HG02763 (cell line): ENCODE measurements around the gene CPM.

ENCODE experiments used
- ATAC-seq: cut with Tn5 transposase; IDR thresholded peaks from one replicate; pipeline ENCODE4 v1.9.1; 2021; ENCODE audit warnings: mild to moderate bottlenecking, moderate library complexity; ENCODE audit not compliant: unreplicated experiment

The CPM gene

DNA sequence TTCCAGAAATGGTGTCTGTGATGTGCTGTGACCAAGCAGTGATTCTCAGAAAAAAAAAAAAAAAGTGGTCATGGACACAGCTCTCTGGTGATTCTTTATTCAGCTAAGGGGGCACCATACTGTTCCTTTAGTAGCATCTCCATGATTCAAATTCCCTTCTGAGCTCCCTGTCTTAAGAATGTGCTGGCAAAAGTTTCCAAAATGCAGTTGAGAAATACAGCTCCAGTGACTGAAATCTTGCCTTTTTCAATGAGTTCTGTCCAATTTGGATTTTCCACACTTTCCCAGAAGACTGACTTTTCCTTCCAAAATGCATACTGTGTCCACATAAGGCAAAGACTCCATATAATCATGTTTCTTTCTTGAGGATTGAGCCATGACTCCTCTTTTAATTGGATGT, 24.3 kb upstream of the CPM start:
- no peak for ATAC-seq

DNA sequence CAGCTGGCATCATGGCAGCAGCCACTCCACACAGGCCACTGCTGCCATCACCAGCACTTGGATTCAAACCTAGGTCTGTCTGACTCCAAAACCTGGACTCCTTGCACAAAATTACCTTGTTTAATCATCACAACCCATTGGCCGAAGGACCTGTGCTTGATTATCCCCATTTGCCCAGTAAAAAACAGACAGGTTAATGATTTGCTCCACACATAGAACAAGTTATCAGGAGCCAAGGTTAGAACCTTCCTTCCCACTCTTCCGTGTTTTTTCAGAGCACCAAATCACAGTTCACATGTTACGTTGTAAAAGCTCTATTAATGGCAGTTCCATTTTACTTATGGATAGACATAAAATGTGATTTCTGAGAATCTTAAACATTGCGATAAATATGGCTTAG, 23.5 kb upstream of the CPM start:
- ATAC-seq = no peak

DNA sequence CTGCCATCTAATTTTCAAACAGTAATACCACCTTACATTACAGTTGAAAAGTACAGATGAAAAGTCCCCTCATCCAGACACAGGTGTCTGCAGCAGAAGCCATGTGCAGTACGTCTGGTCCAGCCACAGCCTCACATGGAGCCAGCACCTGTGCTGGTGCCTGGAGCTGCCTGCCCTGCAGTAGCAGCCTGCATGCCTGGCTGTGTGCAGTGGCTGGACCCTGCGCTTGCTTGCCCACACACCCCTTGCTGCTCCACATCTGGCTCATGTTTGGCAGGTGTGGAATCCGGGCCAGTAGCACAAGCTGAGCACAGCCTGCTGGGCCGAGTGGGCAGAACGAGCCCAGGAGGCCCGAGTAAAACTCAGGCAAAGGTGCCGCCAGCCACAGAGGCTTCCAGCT, 21.8 kb upstream of the CPM start:
- no peak for ATAC-seq

DNA sequence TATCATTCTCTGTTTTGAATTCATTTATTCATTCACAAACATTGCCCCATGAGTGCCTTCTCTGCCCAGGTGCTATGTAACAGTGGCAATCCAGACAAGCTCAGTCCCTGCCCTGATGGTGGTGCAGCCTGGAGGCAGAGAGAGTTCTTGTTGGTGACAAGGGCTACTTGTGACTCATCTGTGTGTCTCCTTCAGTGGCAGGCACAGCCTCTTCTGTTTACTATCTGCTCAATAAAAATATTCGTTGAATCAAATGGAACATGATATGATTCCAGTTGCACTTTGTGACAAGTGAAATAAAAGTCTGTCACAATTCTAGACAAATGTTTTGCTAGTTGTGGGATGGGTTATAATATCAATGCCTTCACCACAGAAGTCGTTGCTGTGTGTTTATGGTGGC, 20.6 kb upstream of the CPM start:
- no peak for ATAC-seq

DNA sequence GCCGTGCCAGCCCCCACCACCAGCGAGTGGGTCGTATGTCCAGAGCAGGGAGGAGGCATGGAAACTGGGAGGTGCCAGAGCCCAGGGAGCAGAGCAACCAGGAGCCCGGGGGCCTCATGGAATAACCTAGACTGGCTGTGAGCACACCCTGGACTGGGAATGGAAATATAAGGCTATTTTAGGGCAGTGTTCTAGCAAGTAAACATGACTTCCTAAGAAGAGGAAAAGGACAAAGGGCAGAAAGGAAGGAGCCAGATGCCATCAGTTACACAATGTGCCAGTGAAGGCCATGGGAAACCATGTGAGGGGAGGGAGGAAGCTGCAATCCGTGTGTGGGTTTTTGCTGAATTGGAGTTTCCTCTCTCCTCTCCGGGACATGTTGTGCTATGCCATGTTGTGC, 18.7 kb upstream of the CPM start:
- ATAC-seq = no peak

DNA sequence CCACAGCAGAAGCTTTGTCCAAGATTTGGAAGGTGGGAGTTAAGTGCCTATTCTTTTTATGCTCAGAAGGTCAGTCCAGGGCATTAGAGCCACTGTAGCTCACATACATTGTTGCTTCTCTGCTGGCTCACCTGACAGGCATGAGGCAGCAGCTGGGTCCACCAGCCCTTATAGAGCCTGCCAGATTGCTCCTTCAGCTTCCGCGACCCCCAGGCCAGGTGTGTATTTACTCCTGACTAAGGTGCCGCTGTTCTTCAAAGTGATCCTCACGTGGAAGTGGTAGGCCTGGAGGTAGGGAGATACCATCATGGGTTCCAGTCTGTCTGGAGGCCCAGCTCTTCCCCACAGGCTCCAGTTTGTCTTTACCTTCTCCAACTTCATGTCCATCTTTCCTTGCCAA, 17.5 kb upstream of the CPM start:
- ATAC-seq = no peak

DNA sequence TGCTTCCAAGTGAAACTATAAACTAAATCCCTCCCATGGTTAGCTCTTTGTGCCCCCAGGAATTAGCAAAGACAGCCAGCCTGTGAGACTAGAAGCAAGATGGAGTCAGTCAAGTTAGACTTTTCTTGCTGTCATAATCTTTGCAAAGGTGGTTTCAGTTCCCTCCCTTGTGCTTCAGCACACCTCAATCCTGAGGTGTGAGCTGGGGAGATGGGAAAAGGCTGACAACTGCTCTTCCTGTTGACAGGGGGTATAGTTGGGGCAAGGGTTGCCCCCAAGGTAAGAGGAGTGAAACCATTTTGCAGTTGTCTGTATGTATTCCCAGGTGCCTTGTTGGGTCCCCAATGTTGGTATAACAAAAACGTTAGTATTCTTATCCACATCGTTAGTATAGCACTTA, 12.3 kb upstream of the CPM start:
- ATAC-seq = no peak

DNA sequence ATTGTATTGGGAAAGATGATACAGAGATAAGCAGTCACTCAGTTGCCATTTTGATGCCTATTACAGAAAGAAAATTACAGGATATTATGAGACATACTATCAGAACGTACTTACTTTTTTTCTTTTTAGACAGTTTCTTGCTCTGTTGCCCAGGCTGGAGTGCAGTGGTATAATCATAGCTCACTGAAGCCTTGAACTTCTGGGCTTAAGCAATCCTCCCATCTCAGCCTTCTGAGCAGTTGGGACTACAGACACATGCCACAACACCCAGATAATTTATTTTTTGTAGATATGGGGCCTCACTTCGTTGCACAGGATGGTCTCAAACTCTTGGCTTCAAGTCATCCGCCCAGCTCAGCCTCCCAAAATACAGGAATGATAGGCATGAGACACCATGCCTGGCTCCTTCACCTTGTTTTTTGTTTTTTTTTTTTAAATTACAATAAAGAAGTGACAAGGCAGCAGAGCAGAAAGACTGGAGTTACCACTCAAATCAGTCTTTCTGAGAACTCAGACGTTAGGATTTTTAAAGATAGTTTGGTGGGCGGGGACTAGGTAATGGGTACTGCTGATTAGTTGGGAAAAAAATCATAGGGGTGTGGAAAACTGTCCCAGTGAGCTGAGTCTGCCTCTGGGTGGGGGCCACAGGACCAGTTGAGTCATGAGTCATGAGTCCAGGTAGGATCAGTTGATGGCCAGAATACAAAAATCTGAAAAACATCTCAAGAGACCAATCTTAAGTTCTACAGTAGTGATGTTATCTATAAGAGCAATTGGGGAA, 11.5 kb upstream of the CPM start:
- ATAC-seq = no peak

DNA sequence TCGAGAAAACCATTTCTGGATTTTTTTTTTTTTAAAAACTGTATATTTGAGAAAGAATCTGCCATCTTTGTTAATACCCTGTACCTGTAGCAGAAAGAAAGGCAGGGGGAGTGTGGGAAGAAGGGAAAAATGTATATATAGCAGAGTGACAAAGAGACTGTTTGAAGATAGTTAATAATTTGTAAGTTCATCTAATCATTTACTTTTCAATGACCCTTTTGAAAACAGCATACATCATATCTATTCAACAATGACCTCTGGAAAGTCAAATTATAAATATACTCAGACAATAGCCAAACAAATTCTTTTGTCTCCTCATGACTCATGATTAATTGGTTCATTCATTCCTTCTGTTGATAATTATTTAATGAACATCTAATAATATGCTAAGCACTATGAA, 10.9 kb upstream of the CPM start:
- no peak for ATAC-seq

DNA sequence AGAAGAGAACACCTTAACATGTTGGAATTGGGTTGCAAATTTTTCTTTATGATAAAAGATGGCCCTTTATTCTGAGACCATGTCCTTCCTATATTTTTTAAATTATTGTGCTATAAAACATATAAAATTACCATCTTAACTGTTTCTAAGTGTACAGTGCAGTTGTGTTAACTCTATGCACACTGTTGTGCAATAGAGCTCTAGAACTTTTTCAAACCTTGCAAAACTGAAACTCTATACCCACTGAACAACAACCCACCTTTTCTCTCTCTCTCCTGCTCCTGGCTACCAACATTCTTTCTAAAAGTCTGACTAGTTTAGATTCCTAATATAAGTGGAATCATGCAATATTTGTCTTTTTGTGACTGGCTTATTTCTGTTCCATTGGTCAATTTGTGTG, 7.8 kb upstream of the CPM start:
- no peak for ATAC-seq

DNA sequence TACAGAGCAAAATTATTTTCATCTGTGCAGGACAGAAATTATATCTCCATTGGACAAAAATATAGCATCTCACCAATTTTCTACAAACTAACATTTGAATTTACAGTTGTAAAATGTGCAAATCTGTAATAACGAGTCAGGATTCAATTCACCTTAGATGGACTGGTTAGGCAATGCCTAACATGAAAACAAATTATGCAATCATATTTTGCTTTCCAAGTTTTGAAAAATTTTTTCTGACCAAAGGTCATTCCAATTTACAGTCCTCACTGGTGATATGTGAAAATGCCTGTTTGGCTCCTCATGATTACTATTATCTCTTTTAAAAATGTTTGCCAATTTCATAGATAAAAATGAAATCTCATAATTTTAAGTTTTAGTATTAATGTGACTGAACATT, 6.5 kb upstream of the CPM start:
- ATAC-seq = no peak

DNA sequence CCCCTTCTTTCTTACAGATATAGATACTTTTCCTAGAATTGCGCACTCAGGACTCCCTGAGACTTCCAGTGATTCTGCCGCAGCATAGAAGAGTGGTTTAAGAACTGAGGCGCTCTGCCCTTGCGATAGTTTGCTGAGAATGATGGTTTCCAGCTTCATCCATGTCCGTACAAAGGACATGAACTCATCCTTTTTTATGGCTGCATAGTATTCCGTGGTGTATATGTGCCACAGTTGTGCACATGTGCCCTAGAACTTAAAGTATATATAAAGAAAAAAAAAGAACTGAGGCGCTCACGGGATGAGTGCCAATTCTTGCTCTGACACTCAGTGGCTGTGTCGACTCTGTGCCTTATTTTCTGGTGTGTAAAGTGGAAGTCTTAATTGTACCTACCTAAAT, 1.4 kb upstream of the CPM start:
- no peak for ATAC-seq

DNA sequence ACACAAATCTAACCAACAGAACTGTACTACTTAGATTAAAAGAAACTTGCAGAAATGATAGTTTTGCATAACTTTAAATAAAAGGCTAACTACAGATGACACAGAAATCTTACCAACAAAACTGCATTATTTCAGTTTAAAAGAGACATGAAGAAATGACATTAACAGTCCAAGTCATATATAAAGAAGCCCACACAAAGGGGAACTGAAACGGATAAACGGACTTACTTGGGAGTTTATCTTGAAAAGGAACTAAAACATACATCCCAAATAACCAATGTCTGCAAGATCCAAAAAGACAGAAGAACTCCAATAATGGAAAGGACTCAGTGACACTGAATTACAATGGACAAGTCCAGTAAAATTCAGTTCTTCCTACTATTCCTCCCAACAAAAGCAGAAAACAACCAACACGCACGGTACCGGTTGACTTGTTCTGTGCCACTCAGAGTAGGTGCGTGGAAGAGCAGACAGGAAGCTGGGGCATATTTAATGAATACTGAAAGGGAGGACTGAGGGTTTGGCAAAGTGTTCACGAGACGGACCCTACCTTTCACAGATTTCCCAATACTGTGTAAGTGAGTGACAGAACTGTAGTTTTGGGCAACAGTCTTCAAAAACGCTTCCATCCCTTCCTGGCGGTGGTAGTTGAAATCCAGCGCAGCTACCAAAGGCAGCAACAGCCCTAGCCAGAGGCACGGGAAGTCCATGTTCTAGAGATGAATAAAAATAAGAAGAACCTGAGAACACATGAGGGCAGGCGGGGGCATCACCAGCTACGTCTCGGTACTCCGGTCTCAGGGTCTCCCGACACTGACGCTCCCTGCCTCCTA, 627 bp downstream of the CPM start:
- ATAC-seq = peak; percentile 33

DNA sequence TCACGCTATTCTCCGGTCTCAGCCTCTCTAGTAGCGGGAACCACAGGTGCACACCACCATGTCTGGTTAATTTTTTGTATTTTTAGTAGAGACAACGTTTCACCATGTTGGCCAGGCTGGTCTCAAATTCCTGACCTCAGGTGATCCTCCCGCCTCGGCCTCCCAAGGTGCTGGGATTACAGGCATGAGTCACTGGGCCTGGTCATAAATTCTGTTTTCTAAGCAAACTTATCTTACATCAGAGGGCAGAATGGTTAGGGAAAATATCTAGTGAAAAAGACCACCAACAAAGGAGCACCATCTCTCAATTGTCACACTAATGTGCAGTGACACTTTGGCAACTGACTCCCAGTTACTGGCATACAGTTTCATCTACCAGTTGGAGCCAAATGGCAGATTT, 2.8 kb downstream of the CPM start:
- no peak for ATAC-seq

DNA sequence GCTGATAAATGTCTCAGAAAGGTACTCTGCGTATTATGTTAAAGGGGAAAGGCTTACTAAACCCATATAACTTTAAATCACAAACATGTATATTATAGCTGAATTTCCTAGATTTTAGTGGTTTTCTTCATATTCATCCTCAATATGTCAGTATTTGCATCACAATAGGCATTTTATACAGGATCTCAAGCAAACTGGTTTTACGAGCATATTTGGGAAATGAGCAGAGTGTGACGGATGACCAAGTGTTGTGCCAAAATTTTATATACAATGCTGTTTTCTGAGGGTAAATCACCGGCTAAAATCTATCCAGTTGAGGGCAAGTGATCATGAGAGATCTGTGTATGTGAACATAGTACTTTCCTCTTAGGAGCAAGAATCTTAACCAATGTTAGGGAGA, 8.4 kb downstream of the CPM start:
- ATAC-seq = no peak

DNA sequence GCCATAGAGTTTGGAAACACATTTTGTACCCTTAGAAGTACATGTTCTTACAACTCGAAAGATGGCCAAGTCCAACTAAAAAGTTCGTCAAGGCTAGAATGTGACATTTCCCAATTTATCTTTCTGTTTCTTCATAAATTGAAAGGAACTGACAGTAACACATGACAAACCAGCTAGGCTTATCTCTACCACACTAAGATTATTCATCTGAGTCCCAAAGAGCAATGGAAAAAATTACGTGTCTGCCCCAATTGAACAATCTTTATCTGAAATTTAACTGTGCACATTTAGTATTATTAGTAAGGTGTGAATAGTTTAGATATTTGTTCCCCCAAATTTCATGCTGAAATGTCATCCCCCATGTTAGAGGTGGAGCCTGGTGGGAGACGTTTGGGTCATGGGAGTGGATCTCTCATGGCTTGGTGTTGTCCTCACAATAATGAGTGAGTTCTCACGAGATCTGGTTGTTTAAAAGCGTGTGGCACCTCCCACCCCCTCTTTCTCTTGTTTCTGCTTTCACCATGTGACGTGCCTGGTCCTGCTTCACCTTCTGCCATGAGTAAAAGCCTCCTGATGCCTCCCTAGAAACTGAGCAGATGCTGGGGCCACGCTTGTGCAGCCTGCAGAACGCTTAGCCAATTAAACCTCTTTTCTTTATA, 13.3 kb downstream of the CPM start:
- ATAC-seq = no peak

DNA sequence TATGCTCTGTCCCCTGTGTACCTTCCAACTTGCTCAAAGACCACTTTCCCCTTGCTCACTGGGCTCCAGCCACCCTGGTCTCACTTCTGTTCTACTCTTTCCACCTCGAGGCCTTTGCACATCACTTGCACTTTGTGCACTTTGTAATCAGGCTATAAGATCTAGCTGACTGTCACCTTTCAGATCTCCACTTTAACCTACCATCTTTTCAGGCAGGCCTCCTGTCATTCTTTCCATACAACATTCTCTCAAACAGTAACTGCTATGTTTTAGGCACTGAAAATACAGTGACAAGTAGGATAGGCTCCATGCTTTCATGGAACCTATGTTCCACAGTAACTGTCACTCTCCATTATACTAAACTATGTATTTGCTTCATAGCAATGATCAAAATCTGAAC, 14.0 kb downstream of the CPM start:
- no peak for ATAC-seq

DNA sequence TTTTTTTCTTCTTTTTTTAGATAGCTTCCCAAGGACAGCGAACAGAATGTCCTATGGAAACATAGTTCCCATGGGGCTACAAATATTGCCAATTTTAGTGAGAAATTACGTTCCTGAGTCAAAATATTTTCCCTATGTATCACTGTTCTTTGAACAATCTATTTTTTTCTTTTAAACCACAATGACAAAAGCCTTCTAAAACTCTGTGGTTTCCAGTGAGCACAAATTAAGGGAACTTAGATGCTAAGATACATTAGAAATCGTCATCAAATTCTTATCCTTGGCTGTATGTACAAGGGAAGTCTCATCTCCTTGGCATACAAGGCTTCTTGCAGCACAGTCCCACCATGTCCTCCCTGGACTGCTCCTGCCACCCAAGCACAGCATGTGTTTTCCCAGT, 17.9 kb downstream of the CPM start:
- no peak for ATAC-seq

DNA sequence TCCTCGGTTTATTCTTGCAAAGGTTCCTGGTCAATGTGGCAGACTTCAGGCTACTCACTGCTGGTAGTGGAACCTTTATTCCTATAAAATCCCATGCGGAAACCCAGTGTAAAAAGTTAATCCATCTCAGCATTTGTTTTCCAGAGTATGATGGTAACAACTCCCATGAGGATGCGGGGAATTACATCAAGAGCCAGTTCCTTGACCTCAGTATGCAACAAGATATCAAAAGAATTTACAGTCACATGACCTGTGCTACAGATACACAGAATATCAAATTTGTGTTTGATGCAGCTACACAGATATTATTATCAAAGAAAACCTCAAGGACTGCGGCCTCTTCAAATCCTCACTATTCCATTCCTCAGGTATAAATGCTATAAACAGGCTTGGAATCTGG, 19.3 kb downstream of the CPM start:
- no peak for ATAC-seq

DNA sequence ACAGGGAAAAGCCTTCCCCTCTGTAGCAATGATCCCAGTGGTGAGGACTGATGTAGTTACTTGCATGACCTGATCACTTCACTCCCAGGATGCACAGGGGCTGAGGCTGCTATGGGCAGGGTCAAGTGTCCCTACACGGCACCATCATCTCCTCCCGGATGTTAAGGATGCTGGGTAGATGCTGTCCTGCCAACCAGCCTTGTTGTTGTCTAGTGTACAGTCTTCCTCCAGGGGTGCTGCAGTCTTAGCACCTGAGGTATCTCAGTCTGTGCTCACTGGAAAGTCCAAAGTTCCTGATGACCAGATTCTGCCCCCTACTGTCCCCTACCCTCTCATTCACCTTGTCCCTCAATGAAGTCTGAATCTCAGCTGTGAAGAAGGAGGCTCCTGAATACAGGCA, 20.1 kb downstream of the CPM start:
- ATAC-seq = no peak

DNA sequence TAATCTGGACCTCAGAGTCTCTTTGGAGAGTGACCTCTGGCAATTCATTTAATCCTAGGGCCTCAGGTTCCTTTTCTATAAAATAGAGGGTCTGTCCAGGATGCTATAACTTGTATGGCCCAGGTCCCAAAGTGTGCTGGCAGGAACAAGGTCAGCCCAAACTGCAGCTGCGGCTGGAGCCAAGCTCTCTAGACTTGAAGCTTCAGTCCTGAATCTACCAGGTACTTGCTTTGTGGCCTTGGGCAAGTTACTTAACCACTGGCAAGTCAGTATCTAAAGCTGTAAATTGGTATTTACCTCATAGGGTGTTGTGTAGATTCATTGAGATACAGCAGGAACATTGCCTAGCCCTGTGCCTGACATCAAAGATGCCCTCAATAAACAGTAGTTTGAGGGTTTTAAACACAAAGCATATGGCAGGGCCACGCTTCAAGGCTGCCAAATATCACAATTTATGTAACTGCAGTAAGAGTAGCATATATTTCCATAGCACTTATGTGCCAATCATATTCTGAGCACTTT, 21.7 kb downstream of the CPM start:
- no peak for ATAC-seq

DNA sequence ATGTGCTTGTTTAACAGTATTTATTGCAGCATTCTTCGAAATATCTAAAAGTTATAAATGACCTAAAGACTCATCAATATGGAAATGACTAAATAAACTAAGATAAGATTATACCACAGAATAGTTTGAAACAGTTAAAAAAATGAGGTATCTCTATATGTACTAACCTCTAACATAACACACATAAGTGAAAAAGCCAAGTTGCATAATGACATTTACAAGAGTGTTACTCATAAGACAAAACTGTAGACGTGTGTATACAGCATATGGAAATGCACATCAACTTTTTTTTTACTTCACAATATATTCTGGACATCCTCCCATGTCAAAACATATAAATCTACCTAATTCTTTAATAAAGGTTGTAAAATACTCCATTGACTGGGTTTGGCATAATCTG, 22.8 kb downstream of the CPM start:
- no peak for ATAC-seq
